PFSK-1 (cell line): ENCODE results near the gene RAD9A.

ENCODE experiments used
- FOXP2 ChIP-seq: optimal IDR thresholded peaks from 2 replicates; pipeline ENCODE3; 2011; ENCODE audit warnings: borderline replicate concordance, control low read depth, inconsistent platforms; ENCODE audit not compliant: insufficient read depth; ENCODE audit errors: extremely low read length, extremely low read depth
- POLR2AphosphoS5 ChIP-seq: IDR thresholded peaks from 2 replicates; pipeline ENCODE4 v1.6.1; 2012; ENCODE audit warnings: low read depth, mild to moderate bottlenecking, control low read depth, low read length, moderate library complexity
- SIN3A ChIP-seq: IDR thresholded peaks from 2 replicates; pipeline ENCODE4 v1.6.1; 2012; ENCODE audit warnings: mild to moderate bottlenecking, low read length, moderate library complexity, borderline replicate concordance; ENCODE audit not compliant: insufficient read depth
- TAF1 ChIP-seq: IDR thresholded peaks from 2 replicates; pipeline ENCODE4 v1.6.1; 2012; ENCODE audit warnings: low read length, control low read depth, borderline replicate concordance; ENCODE audit not compliant: insufficient read depth
- TF ChIP-seq, protein P1 (sequence below), 2 experiments: IDR thresholded peaks; 2 replicates each; pipeline versions ENCODE4 v1.6.1 to v1.8.0; 2011 to 2012; ENCODE audit warnings: low read depth in 2 of 2, low read length in 2 of 2, control low read depth in 1 of 2, inconsistent platforms in 1 of 2, mild to moderate bottlenecking in 1 of 2, moderate library complexity in 1 of 2; ENCODE audit not compliant: insufficient read depth in 1 of 2

RAD9A gene

GRCh38 chr11:67389477-67389876 is 2.3 kb upstream of the RAD9A start:
- TF ChIP-seq, protein P1, sequence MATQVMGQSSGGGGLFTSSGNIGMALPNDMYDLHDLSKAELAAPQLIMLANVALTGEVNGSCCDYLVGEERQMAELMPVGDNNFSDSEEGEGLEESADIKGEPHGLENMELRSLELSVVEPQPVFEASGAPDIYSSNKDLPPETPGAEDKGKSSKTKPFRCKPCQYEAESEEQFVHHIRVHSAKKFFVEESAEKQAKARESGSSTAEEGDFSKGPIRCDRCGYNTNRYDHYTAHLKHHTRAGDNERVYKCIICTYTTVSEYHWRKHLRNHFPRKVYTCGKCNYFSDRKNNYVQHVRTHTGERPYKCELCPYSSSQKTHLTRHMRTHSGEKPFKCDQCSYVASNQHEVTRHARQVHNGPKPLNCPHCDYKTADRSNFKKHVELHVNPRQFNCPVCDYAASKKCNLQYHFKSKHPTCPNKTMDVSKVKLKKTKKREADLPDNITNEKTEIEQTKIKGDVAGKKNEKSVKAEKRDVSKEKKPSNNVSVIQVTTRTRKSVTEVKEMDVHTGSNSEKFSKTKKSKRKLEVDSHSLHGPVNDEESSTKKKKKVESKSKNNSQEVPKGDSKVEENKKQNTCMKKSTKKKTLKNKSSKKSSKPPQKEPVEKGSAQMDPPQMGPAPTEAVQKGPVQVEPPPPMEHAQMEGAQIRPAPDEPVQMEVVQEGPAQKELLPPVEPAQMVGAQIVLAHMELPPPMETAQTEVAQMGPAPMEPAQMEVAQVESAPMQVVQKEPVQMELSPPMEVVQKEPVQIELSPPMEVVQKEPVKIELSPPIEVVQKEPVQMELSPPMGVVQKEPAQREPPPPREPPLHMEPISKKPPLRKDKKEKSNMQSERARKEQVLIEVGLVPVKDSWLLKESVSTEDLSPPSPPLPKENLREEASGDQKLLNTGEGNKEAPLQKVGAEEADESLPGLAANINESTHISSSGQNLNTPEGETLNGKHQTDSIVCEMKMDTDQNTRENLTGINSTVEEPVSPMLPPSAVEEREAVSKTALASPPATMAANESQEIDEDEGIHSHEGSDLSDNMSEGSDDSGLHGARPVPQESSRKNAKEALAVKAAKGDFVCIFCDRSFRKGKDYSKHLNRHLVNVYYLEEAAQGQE (IDR thresholded peaks at IDR 0.05; ENCODE audit: insufficient read depth in 1 of 2, low read depth in 2 of 2, low read length in 2 of 2) = no peak
- no peak for TF ChIP-seq FOXP2
- TF ChIP-seq SIN3A = no peak
- TF ChIP-seq POLR2AphosphoS5 = no peak
- TF ChIP-seq TAF1 = no peak

DNA sequence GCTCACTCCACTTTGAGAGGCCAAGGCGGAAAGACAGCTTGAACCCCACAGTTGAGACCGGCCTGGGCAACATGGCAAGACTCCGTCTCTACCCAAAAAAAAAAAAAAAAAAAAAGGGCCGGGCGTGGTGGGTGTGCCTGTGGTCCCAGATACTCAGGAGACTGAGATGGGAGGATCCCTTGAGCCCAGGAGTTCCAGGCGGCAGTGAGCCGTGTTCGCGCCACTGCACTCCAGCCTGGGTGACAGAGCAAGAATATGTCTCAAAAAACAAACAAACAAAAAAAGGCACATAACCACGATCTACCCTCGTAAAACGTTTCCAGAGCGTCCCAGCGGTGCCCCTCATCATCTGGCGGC is 861 bp upstream of the RAD9A start:
- no peak for TF ChIP-seq TAF1
- no peak for TF ChIP-seq FOXP2
- TF ChIP-seq, protein P1 (IDR thresholded peaks at IDR 0.05; ENCODE audit: insufficient read depth in 1 of 2, low read depth in 2 of 2, low read length in 2 of 2) = no peak
- TF ChIP-seq POLR2AphosphoS5 = no peak
- no peak for TF ChIP-seq SIN3A

DNA sequence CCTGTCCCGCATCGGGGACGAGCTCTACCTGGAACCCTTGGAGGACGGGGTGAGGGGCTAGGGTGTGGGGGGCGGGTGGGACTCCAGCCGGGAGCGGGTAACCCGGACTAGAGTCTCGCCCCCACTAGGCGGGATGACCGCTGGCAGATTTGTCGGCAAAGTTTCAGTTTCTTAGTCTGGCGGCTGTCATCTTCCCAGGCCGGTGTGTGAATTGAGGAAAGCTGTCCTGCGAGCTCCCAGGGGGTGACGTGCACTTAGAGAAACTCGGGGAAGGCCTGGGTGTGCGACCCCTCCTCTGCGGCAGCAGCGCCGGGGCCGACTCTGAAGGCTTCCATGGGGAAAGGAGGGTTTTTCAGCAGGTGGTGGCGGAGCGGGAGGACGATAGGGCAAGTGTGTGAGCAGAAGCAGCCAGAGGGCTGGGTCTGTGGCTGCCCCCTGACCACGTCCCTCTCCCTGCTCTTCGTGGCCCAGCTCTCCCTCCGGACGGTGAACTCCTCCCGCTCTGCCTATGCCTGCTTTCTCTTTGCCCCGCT is 463 bp downstream of the RAD9A start:
- TF ChIP-seq SIN3A = no peak
- TF ChIP-seq FOXP2 = no peak
- TF ChIP-seq, protein P1 (IDR thresholded peaks at IDR 0.05; ENCODE audit: insufficient read depth in 1 of 2, low read depth in 2 of 2, low read length in 2 of 2) = no peak
- no peak for TF ChIP-seq TAF1
- TF ChIP-seq POLR2AphosphoS5 = no peak

DNA sequence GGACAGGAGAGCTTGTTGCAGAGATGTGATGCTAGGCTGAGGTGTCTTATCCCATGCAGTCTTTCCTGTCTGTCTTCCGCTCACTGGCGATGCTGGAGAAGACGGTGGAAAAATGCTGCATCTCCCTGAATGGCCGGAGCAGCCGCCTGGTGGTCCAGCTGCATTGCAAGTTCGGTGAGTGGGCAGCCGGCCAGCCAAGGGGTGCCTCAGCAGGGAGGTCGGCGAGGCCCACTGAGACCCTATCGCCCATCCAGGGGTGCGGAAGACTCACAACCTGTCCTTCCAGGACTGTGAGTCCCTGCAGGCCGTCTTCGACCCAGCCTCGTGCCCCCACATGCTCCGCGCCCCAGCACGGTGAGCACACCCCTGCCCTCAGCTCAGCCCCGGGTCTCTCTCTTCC is 1.7 kb downstream of the RAD9A start:
- TF ChIP-seq FOXP2 = no peak
- TF ChIP-seq SIN3A = no peak
- TF ChIP-seq TAF1 = no peak
- TF ChIP-seq, protein P1 (IDR thresholded peaks at IDR 0.05; ENCODE audit: insufficient read depth in 1 of 2, low read depth in 2 of 2, low read length in 2 of 2) = no peak
- no peak for TF ChIP-seq POLR2AphosphoS5

- TF ChIP-seq SIN3A (no peak), FOXP2 (no peak), TAF1 (no peak), POLR2AphosphoS5 (no peak)
- TF ChIP-seq, protein P1 (IDR thresholded peaks at IDR 0.05; ENCODE audit: insufficient read depth in 1 of 2, low read depth in 2 of 2, low read length in 2 of 2) = no peak
These were observed 2.2 kb downstream of the RAD9A start for GRCh38 chr11:67393990-67394389.
